Measurements from ENCODE around the gene CIITA.
"Not testable (repeated sequence)": the region's sequence is repeated elsewhere in the genome, so short reads cannot be mapped to it uniquely, and the experiment has no call there.

The CIITA gene, protein sequence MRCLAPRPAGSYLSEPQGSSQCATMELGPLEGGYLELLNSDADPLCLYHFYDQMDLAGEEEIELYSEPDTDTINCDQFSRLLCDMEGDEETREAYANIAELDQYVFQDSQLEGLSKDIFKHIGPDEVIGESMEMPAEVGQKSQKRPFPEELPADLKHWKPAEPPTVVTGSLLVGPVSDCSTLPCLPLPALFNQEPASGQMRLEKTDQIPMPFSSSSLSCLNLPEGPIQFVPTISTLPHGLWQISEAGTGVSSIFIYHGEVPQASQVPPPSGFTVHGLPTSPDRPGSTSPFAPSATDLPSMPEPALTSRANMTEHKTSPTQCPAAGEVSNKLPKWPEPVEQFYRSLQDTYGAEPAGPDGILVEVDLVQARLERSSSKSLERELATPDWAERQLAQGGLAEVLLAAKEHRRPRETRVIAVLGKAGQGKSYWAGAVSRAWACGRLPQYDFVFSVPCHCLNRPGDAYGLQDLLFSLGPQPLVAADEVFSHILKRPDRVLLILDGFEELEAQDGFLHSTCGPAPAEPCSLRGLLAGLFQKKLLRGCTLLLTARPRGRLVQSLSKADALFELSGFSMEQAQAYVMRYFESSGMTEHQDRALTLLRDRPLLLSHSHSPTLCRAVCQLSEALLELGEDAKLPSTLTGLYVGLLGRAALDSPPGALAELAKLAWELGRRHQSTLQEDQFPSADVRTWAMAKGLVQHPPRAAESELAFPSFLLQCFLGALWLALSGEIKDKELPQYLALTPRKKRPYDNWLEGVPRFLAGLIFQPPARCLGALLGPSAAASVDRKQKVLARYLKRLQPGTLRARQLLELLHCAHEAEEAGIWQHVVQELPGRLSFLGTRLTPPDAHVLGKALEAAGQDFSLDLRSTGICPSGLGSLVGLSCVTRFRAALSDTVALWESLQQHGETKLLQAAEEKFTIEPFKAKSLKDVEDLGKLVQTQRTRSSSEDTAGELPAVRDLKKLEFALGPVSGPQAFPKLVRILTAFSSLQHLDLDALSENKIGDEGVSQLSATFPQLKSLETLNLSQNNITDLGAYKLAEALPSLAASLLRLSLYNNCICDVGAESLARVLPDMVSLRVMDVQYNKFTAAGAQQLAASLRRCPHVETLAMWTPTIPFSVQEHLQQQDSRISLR

DNA sequence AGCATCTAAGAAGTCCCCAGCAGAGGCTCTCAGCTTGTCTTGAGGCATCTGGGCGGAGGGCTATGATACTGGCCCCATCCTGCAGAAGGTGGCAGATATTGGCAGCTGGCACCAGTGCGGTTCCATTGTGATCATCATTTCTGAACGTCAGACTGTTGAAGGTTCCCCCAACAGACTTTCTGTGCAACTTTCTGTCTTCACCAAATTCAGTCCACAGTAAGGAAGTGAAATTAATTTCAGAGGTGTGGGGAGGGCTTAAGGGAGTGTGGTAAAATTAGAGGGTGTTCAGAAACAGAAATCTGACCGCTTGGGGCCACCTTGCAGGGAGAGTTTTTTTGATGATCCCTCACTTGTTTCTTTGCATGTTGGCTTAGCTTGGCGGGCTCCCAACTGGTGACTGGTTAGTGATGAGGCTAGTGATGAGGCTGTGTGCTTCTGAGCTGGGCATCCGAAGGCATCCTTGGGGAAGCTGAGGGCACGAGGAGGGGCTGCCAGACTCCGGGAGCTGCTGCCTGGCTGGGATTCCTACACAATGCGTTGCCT lies at the start of gene CIITA:
Gene CIITA (plus strand): TSS at position 404 of the 543 bp plus-strand sequence. CDS start 129 bp downstream, at position 533.
- no peak for DNase-seq

DNA sequence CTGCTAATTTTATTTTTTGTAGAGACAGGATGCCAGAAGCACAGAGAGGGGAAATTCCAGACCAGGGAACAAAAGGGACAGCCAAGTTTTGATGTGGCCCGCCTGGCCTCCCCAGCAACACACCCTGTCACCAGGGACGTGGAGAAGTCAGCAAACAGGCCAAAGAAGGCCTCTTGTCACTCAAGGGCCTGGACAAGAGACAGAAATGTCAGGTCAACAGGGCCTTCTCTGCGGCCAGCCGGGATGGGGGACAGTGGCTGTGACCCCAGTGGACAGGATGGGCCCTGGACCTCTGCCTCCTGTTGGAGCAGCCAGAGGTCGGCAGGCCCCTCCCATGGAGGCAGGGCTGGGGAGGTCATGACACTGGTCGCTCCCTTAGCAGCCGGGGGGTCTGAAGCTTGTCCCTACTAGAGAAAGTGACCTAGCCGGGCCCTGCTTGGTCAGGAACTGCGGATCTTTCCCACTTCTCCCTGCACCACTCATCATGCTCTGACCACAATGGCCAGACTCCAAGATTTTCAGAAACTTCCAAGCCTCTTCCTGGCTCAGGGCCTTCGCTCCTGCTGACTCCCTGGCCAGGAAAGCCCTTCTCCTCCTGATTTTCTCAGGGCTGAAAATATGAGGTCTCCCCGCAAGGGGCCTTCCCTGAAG lies 49.2 kb upstream of the CIITA start:
- peak; percentile 90 for DNase-seq

DNA sequence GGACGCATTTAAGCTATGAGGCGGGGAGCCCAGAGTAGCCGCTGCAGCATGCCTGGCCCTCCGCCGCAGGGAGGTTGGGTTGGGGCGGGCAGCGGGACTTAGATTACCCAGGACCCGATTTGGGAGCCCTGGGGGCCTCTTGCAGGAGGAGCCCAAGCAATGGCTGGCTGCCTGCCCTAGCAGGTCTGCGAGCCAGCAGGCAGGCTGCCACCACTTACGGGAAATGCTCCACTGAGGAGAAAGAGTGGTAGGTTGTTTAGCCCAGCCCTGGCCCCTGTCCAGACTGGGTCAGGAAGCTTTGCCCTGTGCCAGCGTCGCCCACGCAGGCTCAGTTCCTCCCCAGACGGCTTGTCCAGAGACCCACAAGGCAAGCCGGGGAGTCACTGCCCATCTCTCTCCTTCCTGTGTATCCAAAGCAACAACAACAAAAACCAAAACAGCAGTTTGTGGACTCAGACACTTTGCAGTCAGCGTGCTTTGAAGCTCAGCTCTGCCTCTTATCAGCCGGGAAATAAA lies 48.1 kb upstream of the CIITA start:
- peak; percentile 97 for DNase-seq

DNA sequence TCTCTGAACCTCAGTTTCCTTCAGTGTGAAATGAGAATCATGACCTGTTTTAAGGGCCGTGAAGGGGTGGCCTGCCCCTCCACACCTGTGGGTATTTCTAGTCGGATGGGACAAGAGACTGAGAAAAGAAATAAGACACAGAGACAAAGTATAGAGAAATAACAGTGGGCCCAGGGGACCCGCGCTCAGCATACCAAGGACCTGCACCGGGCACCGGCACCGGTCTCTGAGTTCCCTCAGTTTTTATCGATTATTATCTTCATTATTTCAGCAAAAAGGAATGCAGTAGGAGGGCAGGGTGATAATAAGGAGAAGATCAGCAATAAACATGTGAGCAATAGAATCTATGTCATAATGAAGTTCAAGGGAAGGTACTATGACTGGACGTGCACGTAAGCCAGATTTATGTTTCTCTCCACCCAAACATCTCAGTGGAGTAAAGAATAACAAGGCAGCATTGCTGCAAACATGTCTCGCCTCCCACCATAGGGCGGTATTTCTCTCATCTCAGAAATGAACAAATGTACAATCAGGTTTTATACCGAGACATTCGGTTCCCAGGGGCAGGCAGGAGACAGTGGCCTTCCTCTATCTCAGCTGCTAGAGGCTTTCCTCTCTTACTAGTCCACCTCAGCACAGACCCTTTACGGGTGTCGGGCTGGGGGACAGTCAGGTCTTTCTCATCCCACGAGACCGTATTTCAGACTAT lies 47.5 kb upstream of the CIITA start:
- not testable (repeated sequence) for DNase-seq

DNA sequence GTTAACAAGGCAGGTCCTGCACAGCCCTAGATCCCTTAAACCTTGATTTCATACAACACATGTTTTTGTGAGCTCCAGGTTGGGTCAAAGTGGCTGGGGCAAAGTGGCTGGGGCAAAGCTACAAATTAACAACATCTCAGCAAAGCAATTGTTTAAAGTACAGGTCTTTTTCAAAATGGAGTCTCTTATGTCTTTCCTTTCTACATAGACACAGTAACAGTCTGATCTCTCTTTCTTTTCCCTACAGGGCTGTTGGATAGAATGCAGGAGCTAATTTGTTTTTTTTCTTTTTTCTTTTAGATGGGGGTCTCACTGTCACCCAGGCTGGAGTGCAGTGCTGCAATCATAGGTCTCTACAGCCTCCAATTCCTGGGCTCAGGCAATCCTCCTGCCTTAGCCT lies 46.8 kb upstream of the CIITA start:
- not testable (repeated sequence) for DNase-seq

DNA sequence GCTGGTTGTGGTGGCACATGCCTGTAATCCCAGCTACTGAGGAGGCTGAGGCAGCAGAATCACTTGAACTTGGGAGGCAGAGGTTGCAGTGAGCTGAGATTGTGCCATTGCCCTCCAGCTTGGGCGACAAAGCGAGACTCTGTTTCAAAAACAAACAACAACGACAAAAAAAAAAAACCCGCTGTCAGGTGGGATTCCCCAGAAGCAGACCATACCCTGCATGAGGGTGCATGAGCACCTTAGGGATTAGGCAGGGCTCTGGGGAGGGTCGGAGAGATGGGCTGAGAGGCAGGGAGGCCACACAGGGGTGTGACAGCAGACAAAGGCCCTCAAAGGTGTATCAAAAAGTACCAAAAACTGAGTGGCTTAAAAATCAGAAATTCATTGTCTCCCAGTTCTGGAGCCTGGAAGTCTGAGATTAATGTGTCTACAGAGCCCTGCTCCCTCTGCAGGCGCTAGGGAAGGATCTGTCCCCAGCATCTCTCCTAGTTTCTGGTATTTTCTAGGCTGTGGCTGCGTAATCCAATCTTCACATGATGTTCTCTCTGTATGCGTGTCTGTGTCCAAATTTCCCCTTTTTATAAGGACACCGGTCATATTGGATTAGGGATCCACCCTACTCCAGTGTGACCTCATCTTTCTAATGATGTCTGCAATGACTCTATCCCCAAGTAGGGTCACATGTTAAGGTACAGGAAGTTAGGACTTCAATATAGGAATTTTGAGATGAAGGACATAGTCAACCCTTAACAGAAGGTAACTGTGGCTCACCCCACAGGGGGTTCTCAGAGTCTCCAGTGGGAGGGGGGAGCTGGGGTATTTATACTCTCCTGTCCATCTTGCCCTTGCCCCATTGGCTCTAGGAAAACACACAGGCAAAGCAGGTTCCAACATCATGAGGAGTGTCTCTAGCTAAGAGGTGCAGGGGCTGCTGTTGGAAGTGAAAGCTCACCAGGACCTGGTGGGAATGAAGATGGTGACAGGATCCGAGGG lies 44.8 kb upstream of the CIITA start:
- no peak for DNase-seq

DNA sequence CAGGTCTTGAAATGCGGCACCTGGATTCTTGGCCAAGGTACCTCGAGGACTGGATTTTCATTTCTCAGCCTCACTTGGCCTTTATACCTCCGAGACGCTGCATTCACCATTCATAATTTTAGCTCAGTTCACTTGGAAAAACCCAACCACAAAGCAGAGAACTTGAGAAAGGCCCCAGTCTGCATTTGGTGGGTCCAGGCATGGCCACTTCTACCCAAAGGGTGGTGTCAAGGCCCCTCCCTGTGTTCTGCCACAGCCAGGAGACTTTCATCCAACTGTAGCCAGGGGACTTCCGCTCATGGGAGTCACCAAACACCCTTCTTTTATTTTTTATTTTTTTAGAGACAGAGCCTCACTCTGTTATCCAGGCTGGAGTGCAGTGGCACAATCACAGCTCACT lies 43.7 kb upstream of the CIITA start:
- DNase-seq: no peak

DNA sequence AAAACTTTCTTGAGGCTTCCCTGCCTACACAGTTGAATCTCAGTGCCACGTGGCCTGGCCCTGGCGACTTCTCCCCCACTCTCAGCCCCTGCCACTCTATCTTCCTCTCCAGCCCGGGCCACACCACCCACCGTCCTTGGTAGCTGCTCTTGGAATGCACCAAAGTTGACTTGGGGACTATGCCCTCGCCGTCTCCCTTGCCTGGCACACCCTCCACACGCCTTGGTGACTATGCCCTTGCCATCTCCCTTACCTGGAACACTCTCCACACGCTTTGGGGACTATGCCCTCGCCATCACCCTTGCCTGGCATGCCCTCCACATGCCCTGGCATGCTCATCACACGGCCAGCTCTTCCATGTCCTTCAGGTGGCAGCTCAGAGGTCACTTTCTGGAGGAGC lies 42.9 kb upstream of the CIITA start:
- no peak for DNase-seq

DNA sequence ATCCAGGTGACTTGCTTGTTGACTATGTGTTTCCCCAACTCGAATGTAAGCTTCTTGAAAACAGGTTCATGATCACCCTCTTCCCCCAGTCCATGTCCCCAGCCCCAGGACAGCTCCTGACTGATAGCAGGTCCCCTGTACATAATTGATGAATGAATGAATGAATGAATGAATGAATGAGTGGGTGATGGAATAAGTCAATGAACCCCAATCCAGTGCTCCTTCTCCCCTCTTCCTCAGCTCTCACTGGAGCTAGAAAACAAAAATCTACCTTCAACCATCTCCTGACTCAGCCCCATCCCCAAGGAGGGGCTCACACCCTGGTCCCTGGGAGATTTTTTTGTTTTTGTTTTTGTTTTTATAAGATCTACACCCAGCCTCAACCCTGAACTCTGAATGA lies 42.2 kb upstream of the CIITA start:
- DNase-seq: no peak

DNA sequence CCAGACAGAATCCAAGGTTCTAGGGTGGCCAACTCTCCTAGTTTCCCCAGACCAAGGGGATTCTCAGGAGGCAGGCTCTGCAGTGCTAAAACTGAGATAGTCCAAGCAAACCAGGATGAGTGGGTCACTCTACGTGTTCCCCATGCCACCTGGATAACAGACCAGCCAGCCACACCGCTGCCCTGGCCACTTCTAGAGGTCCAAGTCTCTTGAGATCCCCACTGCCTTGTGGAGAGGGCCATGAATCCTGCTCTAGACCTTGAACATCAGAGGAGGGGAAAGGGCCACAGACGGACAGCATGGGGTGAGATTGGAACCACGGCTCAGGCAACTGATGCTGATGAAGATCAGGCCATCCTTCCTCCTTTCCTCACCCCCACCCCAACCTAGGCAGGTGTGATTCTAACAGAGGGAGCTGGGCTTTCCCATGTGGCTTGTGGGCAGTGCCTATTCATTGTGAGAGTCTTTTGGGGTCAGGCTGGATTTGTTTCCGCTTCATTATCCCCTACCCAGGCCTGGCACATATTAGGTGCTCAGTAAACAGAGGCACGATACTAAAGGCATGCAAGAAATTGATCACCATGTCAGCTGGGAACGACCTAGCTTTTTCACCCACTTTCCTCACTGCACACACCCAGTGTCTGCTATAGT lies 41.6 kb upstream of the CIITA start:
- no peak for DNase-seq

DNA sequence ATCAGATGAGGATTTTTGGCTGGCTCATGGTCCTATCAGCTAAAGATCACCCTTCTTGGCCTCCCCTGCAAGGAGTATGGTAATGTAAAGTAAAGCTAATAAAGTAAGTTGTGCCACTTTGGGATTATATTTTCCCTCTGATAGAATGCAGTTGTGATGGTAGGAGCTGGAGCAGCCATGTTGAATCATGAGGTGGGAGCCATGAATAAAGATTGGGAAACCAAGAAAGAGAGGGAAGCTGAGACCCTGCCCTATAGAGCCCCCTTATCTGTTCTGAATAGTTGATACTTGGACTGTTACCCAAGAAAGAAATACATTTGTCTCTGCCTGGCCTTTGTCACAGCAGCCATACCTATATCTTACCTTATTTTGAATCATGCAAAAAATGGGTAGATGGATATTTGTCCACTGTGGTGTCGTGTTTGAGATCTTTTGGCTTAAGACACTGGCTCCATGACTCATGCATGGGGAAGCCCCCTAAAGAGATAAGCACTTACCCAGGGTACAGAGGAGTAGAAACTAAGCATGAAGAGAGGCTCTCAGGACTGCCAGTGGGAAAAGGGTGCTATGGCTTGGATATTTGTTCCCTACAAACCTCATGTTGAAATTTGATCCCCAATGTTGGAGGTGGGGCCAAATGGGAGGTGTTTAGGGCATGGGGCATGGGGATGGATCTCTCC lies 40.7 kb upstream of the CIITA start:
- DNase-seq: no peak

DNA sequence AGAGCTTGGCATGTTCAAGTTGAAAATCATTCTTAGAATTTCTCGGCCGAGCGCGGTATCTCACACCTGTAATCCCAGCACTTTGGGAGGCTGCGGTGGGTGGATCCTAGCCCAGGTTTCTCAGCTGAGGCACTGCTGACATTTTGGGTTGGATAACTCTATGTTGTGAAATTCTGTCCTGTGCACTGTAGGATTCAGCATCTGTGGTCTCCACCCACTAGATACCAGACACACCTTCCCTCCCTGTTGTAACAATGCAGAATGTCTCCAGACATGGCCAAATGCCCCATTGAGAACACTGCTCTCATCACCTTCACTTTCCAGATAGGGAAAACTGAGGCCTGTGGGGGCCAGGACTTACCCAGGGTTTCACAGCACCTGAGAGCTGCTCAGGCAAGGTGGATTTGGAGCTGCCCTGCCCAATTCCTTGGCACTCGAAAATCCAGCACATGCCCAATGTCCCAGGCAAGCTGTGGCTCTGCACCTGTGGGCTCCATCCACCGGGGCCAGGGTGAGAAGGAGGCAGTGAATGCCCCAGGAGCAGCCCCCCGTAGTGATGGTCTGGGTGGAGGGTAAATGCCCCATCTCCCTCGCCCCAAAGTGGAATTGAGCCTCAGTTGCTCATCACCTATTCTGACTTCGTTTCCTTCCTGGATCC lies 38.3 kb upstream of the CIITA start:
- no peak for DNase-seq

DNA sequence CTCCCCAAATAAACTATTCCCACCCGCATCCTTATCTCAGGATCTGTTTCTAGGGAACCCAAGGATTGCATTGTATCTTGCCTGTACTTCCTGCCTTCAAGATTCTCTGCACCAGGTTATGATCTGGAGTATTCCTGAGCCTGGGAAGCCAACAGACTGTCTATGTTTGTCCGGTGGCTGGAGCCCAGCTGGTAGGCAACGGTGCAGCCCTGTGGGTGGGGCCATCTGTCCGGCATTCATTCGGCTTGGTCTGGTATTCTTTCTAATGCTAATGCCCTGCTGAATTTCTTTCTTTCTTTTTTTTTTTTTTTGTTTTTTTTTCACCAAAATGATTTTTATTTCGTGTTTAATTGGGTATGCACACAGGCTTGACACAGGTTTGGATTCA lies 37.7 kb upstream of the CIITA start:
- no peak for DNase-seq

DNA sequence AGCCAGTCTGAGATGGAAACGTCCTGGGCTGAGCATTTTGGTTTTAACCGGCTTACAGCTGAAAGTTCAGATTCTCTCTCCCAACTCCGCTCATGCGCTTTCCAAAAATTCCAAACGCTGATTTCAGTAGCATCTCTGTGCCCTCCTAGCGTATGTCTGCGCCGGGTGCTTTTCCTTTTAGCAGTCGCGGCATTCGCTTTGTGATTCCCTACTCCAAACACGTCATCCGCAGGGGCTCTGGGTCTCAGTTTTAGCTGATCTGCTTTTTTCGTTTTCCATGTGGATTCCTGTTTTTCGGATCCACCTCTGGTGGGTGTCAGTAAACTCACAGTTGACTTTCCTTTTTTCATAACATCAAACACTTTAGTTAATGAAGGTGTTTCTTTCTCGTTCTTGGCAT lies 36.3 kb upstream of the CIITA start:
- DNase-seq: no peak

DNA sequence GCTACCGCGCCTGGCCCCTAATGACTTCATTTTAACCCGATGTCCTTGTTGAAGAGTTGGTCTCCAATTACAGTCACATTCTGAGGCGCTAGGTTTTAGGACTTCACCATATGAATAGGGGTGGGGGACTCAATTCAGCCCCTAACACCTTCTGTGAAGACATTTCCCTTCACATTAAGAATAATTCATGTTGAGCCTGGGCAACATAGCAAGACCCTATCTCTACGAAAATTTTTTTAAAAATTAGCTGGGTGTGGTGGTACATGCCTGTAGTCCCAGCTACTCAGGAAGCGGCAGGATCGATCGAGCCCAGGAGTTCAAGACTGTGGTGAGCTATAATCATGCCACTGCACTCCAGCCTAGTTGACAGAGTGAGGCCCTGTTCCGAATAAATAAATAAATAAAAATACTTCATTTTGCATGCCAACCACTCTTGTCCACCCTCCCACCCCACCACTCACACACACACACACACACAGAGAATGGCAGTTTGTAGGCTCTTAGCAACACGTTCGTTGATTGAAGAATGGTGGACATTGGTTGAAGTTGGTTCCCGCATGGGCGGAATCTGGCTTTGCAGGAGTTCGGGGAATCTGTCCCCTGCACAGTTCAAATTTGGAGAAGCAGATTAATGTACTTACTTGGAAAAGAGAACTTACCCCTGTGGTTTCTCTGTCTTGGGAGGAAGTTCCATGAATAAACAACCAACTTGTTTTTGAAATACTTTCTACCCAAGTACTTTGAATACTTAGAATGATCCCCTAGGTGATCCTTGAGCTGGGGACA lies 30.6 kb upstream of the CIITA start:
- no peak for DNase-seq

DNA sequence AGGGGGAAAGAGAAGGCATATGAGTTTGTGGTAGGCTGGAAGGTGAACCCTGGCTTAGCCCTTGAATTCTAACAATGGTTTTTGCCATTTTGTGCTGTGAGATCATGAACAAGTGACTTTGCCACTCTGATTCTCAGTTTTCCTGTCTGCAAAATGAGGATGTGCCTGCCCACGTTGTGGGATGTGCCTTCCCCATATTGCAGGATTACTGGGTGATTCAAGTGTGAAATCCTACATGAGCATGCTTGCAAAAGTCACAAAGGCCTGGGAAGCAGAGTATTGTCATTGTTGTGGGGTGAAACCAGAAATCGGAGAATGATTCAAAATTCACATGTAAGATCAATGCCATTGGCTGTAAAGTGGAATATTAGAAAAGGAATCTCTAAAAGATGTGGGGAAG lies 29.8 kb upstream of the CIITA start:
- no peak for DNase-seq

DNA sequence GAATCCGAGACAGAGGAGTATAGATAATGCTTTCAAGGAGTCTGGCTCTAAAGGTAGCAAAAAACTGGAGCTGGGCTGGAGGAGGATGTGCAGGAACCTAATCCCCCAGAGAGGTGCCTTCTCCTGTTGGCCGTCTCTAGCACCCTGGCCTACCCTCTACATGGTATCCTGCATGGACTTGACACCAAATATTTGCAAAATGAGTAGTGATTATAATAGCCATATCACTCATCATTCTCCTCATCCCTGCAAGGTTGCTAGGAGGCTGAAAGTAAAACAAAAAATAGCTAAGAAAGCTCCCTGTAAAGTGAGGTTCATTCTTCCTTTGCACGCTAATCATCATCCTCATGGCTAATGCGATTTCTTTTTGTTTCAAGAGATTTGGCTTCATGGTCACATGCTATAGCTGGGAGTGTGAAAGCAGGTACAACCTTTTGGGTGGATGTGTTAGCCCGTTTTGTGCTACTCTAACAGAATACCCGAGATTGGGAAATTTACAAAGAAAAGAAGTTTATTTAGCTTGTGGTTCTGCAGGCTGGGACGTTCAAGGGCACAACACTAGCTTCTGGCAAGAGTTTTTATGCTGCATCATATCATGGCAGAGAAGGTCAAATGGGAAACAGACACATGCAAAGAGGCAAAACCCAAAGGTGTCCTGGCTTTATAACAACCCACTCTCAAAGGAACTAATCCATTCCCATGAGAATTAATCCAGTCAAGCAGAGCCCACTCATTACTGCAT lies 27.1 kb upstream of the CIITA start:
- no peak for DNase-seq

Measured in left hindlimb (tissue), 1 donor.